Epithelial cell of proximal tubule (primary cell): ENCODE data around the gene GHITM. TPM values are rescaled to one million over a fixed set of nuclear protein-coding genes. Genes with fewer than 3 reads are reported as not detected.
"Not testable (repeated sequence)": the region's sequence is repeated elsewhere in the genome, so short reads cannot be mapped to it uniquely, and the experiment has no call there.

ENCODE experiments used
- DNase-seq: peaks from one replicate; pipeline ENCODE4 v3.0.0-alpha.2; 2011; ENCODE audit warnings: low read depth
- H3K4me3 ChIP-seq: 2 replicates; pipeline ENCODE4 v1.5.1; 2011; ENCODE audit warnings: low read depth, mild to moderate bottlenecking, low read length
- total RNA-seq: library from RNA; depleted of rRNA; stranded (reverse); fragments of >200 nt; gene quantifications from 2 replicates; pipeline ENCODE4 v1.2.3, GENCODE V29; 2015
- TF ChIP-seq, protein P1 (sequence below): conservative IDR thresholded peaks from 2 replicates; pipeline ENCODE4 v1.5.1; 2012; ENCODE audit warnings: low read depth, mild to moderate bottlenecking, low read length

GHITM gene
- total RNA-seq, 1 donor from 2014 or later: 174 TPM

DNA sequence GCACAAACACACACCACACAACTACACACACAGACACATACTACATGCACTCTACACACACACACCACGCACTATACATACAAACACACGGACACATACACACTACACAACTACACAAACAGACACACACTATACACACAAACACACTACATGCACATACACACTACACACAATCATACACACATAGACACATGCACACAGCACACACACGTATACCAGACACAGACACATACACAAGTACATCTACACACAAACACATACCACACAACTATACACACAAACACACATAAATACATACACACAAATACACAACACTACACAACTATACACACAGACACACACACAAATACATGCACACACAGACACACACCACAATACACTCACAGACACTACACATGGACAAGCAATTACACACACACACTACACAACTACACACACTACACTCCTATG, 38.9 kb downstream of the GHITM start:
- TF ChIP-seq, protein P1, sequence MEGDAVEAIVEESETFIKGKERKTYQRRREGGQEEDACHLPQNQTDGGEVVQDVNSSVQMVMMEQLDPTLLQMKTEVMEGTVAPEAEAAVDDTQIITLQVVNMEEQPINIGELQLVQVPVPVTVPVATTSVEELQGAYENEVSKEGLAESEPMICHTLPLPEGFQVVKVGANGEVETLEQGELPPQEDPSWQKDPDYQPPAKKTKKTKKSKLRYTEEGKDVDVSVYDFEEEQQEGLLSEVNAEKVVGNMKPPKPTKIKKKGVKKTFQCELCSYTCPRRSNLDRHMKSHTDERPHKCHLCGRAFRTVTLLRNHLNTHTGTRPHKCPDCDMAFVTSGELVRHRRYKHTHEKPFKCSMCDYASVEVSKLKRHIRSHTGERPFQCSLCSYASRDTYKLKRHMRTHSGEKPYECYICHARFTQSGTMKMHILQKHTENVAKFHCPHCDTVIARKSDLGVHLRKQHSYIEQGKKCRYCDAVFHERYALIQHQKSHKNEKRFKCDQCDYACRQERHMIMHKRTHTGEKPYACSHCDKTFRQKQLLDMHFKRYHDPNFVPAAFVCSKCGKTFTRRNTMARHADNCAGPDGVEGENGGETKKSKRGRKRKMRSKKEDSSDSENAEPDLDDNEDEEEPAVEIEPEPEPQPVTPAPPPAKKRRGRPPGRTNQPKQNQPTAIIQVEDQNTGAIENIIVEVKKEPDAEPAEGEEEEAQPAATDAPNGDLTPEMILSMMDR: no peak
- no peak overlapping the region for H3K4me3 ChIP-seq
- DNase-seq: no peak

DNA sequence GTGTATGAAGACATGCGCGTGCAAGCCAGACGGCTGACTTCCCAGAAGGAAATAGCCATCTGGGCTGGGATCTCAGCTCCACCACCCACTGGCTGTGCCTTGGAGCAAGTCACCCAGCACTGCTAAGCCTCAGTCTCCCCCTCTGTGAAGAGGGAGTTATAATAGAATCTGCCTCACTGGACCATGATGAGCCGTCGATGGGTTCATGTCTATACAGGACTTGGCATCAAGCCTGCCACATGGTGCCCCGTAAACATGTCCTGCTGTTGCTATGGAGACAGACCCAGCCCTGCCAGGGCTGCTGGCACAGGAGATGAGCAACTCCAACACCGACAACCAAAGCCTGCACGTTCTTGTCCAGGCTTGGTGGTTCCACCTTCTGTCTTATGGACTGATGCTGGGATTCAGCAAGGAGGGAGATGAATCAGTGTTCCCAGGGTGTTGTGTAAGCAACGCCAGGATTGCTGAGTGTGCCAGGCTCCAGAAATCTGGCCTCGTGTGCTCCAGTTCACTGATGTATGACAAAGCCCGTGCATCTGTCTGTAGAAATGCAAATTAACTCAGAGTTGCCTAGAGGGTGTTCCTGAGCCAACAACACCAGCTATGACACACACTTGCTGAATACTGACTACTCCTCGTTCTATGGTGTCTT, 39.9 kb downstream of the GHITM start:
- no peak overlapping the region for H3K4me3 ChIP-seq
- peak; percentile 96 for DNase-seq
- TF ChIP-seq, protein P1: no peak

DNA sequence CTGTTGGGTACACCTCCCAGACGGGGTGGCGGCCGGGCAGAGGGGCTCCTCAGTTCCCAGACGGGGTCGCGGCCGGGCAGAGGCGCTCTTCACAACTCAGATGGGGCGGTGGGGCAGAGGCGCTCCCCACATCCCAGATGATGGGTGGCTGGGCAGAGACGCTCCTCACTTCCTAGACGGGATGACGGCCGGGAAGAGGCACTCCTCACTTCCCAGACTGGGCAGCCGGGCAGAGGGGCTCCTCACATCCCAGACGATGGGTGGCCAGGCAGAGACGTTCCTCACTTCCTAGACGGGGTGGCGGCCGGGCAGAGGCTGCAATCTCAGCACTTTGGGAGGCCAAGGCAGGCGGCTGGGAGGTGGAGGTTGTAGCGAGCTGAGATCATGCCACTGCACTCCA, 41.1 kb downstream of the GHITM start:
- not testable (repeated sequence) for DNase-seq, H3K4me3 ChIP-seq

DNA sequence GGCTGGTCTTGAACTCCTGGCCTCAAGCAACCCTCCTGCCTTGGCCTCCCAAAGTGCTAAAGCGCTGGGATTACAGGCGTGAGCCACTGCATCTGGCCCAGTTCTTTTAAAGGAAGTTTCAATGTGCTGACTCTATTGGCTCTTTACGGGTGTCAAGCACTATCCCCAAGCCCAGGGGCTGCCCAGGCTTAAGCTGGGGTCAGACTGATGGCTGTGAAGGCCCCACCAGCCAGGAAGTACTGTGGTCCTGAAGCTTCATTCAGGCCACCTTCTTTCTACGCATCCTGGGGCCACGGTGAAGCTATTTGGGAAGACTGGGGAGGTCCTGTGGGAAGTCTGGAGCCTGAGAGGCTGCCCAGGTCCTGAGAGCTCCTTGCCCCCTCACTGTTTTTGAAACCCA, 42.3 kb downstream of the GHITM start:
- TF ChIP-seq, protein P1: no peak
- no peak for DNase-seq
- no peak overlapping the region for H3K4me3 ChIP-seq

DNA sequence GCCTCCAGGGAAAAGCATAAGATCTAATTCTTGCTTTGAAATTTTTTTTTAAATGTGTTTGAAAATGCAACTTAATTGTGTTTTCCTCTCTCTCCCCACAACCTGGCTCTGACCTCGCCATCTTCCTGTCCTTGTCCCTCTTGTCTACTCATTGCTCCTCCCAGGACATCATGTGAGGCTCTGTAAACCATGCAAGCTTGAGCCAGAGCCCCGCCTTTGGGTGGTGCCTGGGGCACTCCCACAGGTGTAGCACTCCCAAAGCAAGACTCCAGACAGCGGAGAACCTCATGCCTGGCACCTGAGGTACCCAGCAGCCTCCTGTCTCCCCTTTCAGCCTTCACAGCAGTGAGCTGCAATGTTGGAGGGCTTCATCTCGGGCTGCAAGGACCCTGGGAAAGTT, 45.2 kb downstream of the GHITM start:
- no peak overlapping the region for H3K4me3 ChIP-seq
- TF ChIP-seq, protein P1: no peak
- DNase-seq: no peak

DNA sequence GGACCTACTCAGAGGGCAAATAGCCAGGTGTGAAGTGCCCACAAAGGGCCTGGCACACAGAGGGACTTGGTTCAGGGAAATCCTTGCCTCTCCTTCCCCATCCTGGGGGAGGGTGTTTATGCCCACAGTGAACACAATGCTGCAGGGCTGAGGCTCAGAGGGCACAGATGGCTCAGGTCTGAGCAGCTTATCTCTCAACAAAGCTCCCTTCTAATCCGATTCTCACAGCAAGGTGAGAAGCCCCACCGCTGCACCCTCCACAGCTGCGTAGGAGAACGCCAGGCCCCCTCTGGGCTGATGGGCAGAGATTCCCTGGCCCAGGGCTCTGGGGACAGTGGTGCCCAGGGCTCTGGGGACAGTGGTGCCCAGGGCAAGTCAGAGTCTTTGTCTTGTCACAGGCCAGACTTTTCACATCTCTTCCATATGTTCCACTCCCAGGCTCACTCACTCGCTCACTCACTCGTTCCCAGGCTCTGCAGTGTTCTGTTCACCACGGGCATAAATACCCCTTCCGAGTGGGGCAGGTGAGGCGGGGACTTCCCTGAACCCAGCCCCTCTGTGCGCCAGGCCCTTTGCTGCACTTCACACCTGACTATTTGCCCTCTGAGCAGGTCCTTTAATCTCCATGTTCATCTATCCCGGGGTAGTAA, 46.3 kb downstream of the GHITM start:
- TF ChIP-seq, protein P1: no peak
- no peak overlapping the region for H3K4me3 ChIP-seq

DNA sequence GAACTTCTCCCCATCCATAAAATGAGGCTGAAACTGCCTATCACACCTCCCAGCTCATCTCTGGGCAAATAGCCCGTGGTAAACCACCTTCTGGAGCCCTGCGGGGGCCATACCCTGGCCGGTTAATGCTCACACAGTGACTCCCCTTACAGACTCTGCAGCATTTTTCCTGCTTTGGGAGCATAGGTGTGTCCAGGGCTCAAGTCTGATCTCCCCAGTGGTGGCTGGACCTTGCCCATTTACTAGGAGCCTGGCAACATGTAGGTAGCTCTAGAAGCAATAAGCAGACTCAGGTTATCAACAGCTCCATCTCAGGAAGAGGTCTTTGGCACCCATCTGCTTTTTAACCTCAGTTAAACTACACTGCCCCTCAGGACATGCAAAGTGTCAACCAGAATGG, 49.5 kb downstream of the GHITM start:
- H3K4me3 ChIP-seq: no peak overlapping the region
- TF ChIP-seq, protein P1: no peak
- DNase-seq: no peak

More for the DNA sequence above, 46.3 kb downstream of the GHITM start:
- no peak for DNase-seq
